ENCODE measurements around the gene TMEM214.

Gene TMEM214

GRCh38 chr2:27008678-27009077, 24.1 kb upstream of the TMEM214 start:
- Histone ChIP-seq H3K4me3 (ENCODE audit: low read depth, low read length) (no peak overlapping the region), H3K4me1 (peaks cover 28% of the 10 kb centered on the region), H3K27ac (no peak overlapping the region), H3K27me3 (ENCODE audit: control insufficient read depth, insufficient read depth, low read length) (no peaks in the 10 kb centered on the region), H2AFZ (no peak overlapping the region), H3K4me2 (ENCODE audit: low read length) (no peak overlapping the region), H3K9ac (no peak overlapping the region), H3K9me3 (ENCODE audit: control insufficient read depth, low read length) (no peaks in the 10 kb centered on the region), H3K36me3 (ENCODE audit: control insufficient read depth, insufficient read depth, low read length) (no peaks in the 10 kb centered on the region), H3K79me2 (peaks cover 28% of the 10 kb centered on the region)
- no peak for TF ChIP-seq CTCF (IDR thresholded peaks at IDR 0.05)

- no peak overlapping the region for H3K9ac ChIP-seq
- H3K27ac ChIP-seq = no peak overlapping the region
- TF ChIP-seq CTCF (IDR thresholded peaks at IDR 0.05) = no peak
- peaks cover 28% of the 10 kb centered on the region for H3K4me1 ChIP-seq
- no peaks in the 10 kb centered on the region for H3K9me3 ChIP-seq (ENCODE audit: control insufficient read depth, low read length)
- H2AFZ ChIP-seq = no peak overlapping the region
- H3K4me2 ChIP-seq (ENCODE audit: low read length) = no peak overlapping the region
- no peak overlapping the region for H3K4me3 ChIP-seq (ENCODE audit: low read depth, low read length)
- peaks cover 25% of the 10 kb centered on the region for H3K79me2 ChIP-seq
- H3K27me3 ChIP-seq (ENCODE audit: control insufficient read depth, insufficient read depth, low read length) = no peaks in the 10 kb centered on the region
- no peaks in the 10 kb centered on the region for H3K36me3 ChIP-seq (ENCODE audit: control insufficient read depth, insufficient read depth, low read length)
Observed at GRCh38 chr2:27009083-27009482, 23.7 kb upstream of the TMEM214 start.

- no peaks in the 10 kb centered on the region for H3K27me3 ChIP-seq (ENCODE audit: control insufficient read depth, insufficient read depth, low read length)
- no peak overlapping the region for H3K4me3 ChIP-seq (ENCODE audit: low read depth, low read length)
- no peaks in the 10 kb centered on the region for H3K36me3 ChIP-seq (ENCODE audit: control insufficient read depth, insufficient read depth, low read length)
- no peaks in the 10 kb centered on the region for H3K9me3 ChIP-seq (ENCODE audit: control insufficient read depth, low read length)
- peak overlapping the region; percentile 20 for H3K4me2 ChIP-seq (ENCODE audit: low read length)
- H2AFZ ChIP-seq = no peak overlapping the region
- H3K9ac ChIP-seq = no peak overlapping the region
- peaks cover 25% of the 10 kb centered on the region for H3K79me2 ChIP-seq
- TF ChIP-seq CTCF (IDR thresholded peaks at IDR 0.05) = no peak
- H3K4me1 ChIP-seq = peaks cover 32% of the 10 kb centered on the region
- no peak overlapping the region for H3K27ac ChIP-seq
Observed at GRCh38 chr2:27009716-27010115, 23.0 kb upstream of the TMEM214 start.

GRCh38 chr2:27010139-27010538, 22.6 kb upstream of the TMEM214 start:
- no peaks in the 10 kb centered on the region for H3K27me3 ChIP-seq (ENCODE audit: control insufficient read depth, insufficient read depth, low read length)
- H3K4me3 ChIP-seq (ENCODE audit: low read depth, low read length) = no peak overlapping the region
- no peaks in the 10 kb centered on the region for H3K36me3 ChIP-seq (ENCODE audit: control insufficient read depth, insufficient read depth, low read length)
- peaks cover 36% of the 10 kb centered on the region for H3K4me1 ChIP-seq
- peaks cover 25% of the 10 kb centered on the region for H3K79me2 ChIP-seq
- no peak overlapping the region for H3K9ac ChIP-seq
- no peak overlapping the region for H3K27ac ChIP-seq
- no peak for TF ChIP-seq CTCF (IDR thresholded peaks at IDR 0.05)
- no peak overlapping the region for H2AFZ ChIP-seq
- H3K4me2 ChIP-seq (ENCODE audit: low read length) = no peak overlapping the region
- H3K9me3 ChIP-seq (ENCODE audit: control insufficient read depth, low read length) = no peaks in the 10 kb centered on the region

GRCh38 chr2:27013738-27014137, 19.0 kb upstream of the TMEM214 start:
- Histone ChIP-seq H3K9me3 (ENCODE audit: control insufficient read depth, low read length) (no peaks in the 10 kb centered on the region), H2AFZ (no peak overlapping the region), H3K4me3 (ENCODE audit: low read depth, low read length) (no peak overlapping the region), H3K36me3 (ENCODE audit: control insufficient read depth, insufficient read depth, low read length) (no peaks in the 10 kb centered on the region), H3K9ac (no peak overlapping the region), H3K4me1 (peaks cover 25% of the 10 kb centered on the region), H3K27me3 (ENCODE audit: control insufficient read depth, insufficient read depth, low read length) (no peaks in the 10 kb centered on the region), H3K79me2 (peaks cover 16% of the 10 kb centered on the region), H3K4me2 (ENCODE audit: low read length) (no peak overlapping the region), H3K27ac (no peak overlapping the region)
- TF ChIP-seq CTCF (IDR thresholded peaks at IDR 0.05) = no peak

Measured in parathyroid adenoma (tissue), 2 donors.